Calu3 (cell line): Measurements from ENCODE around the gene PDXDC1. TPM values are rescaled to one million over a fixed set of nuclear protein-coding genes. Genes with fewer than 3 reads are reported as not detected.

Source experiments
- BruUV-seq: library from RNA; stranded (reverse); fragments of 400-500 nt; replicated peaks from 2 replicates; lab custom pipeline; 2021; lab: Mats Ljungman, UMichigan
- CTCF ChIA-PET: fragments of 300-600 bp; sonication (Branson Sonifier 250); formaldehyde crosslinking; loops from one replicate; lab custom pipeline; 2022; ENCODE audit warnings: antibody characterized with exemption; lab: Charles Lee
- DNase-seq: peaks from one replicate; pipeline ENCODE4 v3.0.0; 2022
- H3K27ac Mint-ChIP-seq: one replicate; pipeline ENCODE4 v1.8.0; 2022; ENCODE audit warnings: mixed read lengths; ENCODE audit not compliant: unreplicated experiment
- H3K27me3 Mint-ChIP-seq: one replicate; pipeline ENCODE4 v1.8.0; 2022; ENCODE audit warnings: mixed read lengths; ENCODE audit not compliant: unreplicated experiment
- H3K36me3 Mint-ChIP-seq: one replicate; pipeline ENCODE4 v1.8.0; 2022; ENCODE audit warnings: mild to moderate bottlenecking, moderate library complexity, mixed read lengths; ENCODE audit not compliant: insufficient read depth, unreplicated experiment
- H3K4me1 Mint-ChIP-seq: one replicate; pipeline ENCODE4 v1.8.0; 2022; ENCODE audit warnings: mild to moderate bottlenecking, low read depth, mixed read lengths; ENCODE audit not compliant: unreplicated experiment
- H3K4me3 Mint-ChIP-seq: one replicate; pipeline ENCODE4 v1.8.0; 2022; ENCODE audit warnings: mild to moderate bottlenecking, low read depth, moderate library complexity, mixed read lengths; ENCODE audit not compliant: unreplicated experiment
- H3K9me3 Mint-ChIP-seq: one replicate; pipeline ENCODE4 v1.8.0; 2022; ENCODE audit warnings: low read depth, mixed read lengths; ENCODE audit not compliant: unreplicated experiment
- intact Hi-C: fragments of 100-400 bp; cut with micrococcal nuclease; formaldehyde crosslinking; loops from one replicate; pipeline ENCODE4 v1.10.0; 2022; ENCODE audit not compliant: unreplicated experiment
- total RNA-seq: library from RNA; stranded (reverse); gene quantifications from 2 replicates; pipeline ENCODE4 v1.2.3, GENCODE V29; 2022
- TF ChIP-seq, protein P1 (sequence below): fragments of 200-600 bp; IDR thresholded peaks from one replicate; pipeline ENCODE4 v1.8.0; 2022; ENCODE audit warnings: antibody characterized with exemption; ENCODE audit not compliant: unreplicated experiment

Gene PDXDC1
- total RNA-seq, 1 experiment from 2014 or later = 171 TPM

DNA sequence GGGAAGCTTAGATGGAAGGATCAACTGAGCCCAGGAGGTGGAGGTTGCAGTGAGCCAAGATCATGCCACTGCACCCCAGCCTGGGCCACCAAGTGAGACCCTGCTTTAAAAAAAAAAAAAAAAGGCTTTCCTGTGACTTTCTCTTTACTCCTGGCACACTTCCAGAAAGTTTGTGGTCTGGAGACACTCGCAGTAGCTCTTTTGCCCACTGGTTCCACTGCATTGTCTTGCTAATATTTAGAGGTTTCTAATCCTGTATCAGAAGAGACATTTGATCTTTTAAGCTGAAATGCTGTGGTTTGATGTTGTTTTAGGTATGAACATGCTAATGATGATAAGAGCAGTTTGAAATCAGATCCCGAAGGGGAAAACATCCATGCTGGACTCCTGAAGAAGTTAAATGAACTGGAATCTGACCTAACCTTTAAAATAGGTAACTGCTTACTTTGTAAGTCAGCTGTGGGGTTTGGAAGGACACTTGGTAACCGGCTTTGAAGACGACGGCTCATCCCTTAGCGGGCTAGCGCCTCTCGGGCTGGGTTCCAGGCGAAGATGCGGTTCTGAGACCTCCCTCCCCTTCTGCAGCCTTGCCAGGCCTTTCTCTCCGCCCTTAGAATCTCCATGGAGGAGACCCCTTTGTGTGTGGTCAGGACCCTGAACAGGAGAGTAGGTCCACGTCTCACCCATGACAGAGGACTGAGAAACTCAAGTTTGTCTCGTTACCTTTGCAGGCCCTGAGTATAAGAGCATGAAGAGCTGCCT lies 57.9 kb downstream of the PDXDC1 start:
- TF ChIP-seq, protein P1, sequence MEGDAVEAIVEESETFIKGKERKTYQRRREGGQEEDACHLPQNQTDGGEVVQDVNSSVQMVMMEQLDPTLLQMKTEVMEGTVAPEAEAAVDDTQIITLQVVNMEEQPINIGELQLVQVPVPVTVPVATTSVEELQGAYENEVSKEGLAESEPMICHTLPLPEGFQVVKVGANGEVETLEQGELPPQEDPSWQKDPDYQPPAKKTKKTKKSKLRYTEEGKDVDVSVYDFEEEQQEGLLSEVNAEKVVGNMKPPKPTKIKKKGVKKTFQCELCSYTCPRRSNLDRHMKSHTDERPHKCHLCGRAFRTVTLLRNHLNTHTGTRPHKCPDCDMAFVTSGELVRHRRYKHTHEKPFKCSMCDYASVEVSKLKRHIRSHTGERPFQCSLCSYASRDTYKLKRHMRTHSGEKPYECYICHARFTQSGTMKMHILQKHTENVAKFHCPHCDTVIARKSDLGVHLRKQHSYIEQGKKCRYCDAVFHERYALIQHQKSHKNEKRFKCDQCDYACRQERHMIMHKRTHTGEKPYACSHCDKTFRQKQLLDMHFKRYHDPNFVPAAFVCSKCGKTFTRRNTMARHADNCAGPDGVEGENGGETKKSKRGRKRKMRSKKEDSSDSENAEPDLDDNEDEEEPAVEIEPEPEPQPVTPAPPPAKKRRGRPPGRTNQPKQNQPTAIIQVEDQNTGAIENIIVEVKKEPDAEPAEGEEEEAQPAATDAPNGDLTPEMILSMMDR = no peak
- no peak for DNase-seq
- BruUV-seq = no TSS peak
- intact Hi-C loops = no loop called here
- no peak overlapping the region for H3K27ac Mint-ChIP-seq
- H3K9me3 Mint-ChIP-seq = no peaks in the 10 kb centered on the region
- CTCF ChIA-PET = interaction anchor here (0.5 to 0.7 kb wide), 2 partner anchors 52 to 553 kb away, joined by 3 to 4 read pairs; no protein-coding TSS in a partner anchor
- H3K36me3 Mint-ChIP-seq = peaks cover 59% of the 10 kb centered on the region
- H3K4me3 Mint-ChIP-seq = no peak overlapping the region
- H3K27me3 Mint-ChIP-seq = no peaks in the 10 kb centered on the region
- no peaks in the 10 kb centered on the region for H3K4me1 Mint-ChIP-seq

DNA sequence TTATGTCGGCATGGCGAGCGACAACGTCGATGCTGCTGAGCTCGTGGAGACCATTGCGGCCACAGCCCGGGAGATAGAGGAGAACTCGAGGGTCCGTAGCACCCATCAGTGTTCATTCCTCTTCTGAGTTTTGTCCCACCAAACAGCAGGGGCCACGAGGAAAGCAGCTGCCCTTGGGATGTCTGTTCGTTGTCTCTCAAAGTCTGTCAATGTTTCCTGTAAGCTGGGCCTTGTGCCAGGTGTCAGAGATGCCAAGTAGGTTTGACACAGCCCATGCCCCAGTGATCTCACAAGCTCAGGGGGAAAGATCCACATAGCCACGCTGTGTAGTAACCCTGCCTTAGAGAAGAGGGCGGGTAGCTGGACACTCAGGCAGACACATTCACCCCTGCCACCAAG lies 58.5 kb downstream of the PDXDC1 start:
- no TSS peak for BruUV-seq
- Mint-ChIP-seq H3K27ac (no peak overlapping the region), H3K4me1 (no peaks in the 10 kb centered on the region), H3K4me3 (no peak overlapping the region), H3K27me3 (no peaks in the 10 kb centered on the region), H3K9me3 (no peaks in the 10 kb centered on the region), H3K36me3 (peaks cover 55% of the 10 kb centered on the region)
- DNase-seq = no peak
- intact Hi-C loops = no loop called here
- TF ChIP-seq, protein P1 = no peak
- CTCF ChIA-PET = interaction anchor here (0.5 kb wide), 1 partner anchor 553 kb away, joined by 4 read pairs; no protein-coding TSS in a partner anchor

DNA sequence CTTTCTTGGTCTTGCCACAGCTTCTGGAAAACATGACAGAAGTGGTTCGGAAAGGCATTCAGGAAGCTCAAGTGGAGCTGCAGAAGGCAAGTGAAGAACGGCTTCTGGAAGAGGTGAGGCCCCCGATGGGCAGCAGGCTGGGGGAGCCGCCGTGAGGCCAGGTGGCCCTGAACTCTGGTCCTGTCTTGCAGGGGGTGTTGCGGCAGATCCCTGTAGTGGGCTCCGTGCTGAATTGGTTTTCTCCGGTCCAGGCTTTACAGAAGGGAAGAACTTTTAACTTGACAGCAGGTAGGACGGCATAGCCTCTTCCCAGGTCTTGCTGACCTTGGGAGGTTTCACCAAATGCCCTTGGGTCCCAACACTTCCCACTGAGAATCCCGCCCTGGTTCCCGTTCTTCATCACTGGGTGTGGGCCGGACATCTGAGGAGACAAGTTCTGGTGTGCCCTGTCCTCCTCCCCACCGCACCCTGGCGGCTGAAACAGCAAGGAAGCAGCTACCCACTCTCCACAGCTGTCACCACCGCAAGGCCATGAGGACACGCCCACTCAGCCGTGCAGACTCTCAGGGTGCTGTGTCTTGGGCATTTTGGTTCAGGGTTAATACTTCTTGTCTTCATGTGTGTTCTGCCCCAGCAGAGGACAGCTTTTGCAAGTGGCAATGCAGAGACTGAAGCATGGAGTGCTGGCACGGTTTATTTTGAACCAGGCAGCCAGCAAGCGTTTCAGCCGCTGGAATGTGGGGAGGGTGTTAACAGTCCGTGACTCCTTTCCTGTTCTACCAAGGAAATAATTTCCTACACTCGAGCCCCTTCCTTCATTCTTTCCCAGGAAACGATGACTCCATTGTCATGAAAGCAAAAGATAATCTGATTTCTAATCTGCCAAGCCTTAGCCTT lies 59.7 kb downstream of the PDXDC1 start:
- no peaks in the 10 kb centered on the region for H3K9me3 Mint-ChIP-seq
- CTCF ChIA-PET = no interaction called here
- H3K4me3 Mint-ChIP-seq = no peak overlapping the region
- peaks cover 51% of the 10 kb centered on the region for H3K36me3 Mint-ChIP-seq
- BruUV-seq = no TSS peak
- no peak overlapping the region for H3K27ac Mint-ChIP-seq
- DNase-seq = no peak
- intact Hi-C loops = no loop called here
- H3K27me3 Mint-ChIP-seq = no peaks in the 10 kb centered on the region
- TF ChIP-seq, protein P1 = no peak
- no peaks in the 10 kb centered on the region for H3K4me1 Mint-ChIP-seq

DNA sequence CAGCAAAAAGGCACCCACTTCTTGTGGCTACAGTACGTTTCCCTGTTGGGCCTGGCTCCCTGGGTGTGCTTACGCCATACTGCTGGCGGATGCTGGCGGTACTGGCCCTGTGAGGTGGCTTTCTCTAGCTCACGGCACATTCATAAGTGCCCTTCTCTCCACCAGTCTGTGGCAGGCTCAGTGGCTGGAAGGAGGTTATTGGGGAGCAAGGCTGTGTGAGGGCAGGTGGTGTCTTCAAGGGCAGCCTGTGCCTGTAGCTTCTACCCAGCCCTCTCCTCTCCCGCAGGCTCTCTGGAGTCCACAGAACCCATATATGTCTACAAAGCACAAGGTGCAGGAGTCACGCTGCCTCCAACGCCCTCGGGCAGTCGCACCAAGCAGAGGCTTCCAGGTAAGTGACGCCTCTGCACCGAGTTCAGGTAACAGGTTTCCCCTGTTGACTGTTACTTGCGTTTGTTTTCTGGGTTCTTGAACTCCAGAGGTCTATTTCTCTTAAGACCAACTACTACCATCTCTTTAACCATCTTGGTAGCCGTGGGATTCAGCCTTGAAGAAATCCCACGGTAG lies 60.4 kb downstream of the PDXDC1 start:
- Mint-ChIP-seq H3K27ac (no peak overlapping the region), H3K4me1 (no peaks in the 10 kb centered on the region), H3K9me3 (no peaks in the 10 kb centered on the region), H3K27me3 (no peaks in the 10 kb centered on the region), H3K4me3 (no peak overlapping the region), H3K36me3 (peaks cover 57% of the 10 kb centered on the region)
- intact Hi-C loops = no loop called here
- TF ChIP-seq, protein P1 = no peak
- CTCF ChIA-PET = no interaction called here
- DNase-seq = no peak
- BruUV-seq = no TSS peak
